NCI-H460 (cell line): ENCODE data around the gene B4GAT1. TPM values are rescaled to one million over a fixed set of nuclear protein-coding genes. Genes with fewer than 3 reads are reported as not detected.
"Not testable (repeated sequence)": the region's sequence is repeated elsewhere in the genome, so short reads cannot be mapped to it uniquely, and the experiment has no call there.

Source experiments
- DNase-seq: peaks from one replicate; pipeline ENCODE4 v3.0.0-alpha.2; 2016; ENCODE audit warnings: low read depth; ENCODE audit errors: extremely low read depth
- total RNA-seq: library from RNA; depleted of rRNA; stranded (reverse); fragments of >200 nt; shearing (Covaris generic); gene quantifications from 2 replicates; pipeline ENCODE4 v1.2.3, GENCODE V29; 2014

Gene B4GAT1
- total RNA-seq, 1 experiment from 2014 or later, result 15.0 TPM

GRCh38 chr11:66363805-66364535 is 16.5 kb upstream of the B4GAT1 start:
- DNase-seq, result no peak

DNA sequence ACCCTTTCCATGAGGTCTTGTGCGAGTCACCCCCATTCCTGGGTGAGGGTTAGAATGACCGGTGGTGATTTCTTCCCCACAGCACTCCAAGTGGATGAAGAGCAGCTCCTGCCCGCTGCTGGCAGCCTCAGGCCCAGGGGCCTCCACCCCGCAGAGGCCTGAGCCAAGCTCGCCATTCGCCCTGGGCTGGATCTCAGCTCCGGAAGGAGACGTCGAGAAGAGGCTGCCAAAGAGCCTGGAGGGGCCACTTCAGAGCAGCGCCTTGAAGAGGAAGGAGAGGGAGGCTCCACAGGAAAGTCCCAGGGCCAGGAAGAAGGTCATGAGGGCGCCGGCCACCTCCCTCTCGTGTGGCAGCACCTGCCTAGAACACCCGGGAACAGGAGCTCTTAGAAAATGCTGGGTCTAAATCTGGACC is 15.8 kb upstream of the B4GAT1 start:
- DNase-seq, result no peak

DNA sequence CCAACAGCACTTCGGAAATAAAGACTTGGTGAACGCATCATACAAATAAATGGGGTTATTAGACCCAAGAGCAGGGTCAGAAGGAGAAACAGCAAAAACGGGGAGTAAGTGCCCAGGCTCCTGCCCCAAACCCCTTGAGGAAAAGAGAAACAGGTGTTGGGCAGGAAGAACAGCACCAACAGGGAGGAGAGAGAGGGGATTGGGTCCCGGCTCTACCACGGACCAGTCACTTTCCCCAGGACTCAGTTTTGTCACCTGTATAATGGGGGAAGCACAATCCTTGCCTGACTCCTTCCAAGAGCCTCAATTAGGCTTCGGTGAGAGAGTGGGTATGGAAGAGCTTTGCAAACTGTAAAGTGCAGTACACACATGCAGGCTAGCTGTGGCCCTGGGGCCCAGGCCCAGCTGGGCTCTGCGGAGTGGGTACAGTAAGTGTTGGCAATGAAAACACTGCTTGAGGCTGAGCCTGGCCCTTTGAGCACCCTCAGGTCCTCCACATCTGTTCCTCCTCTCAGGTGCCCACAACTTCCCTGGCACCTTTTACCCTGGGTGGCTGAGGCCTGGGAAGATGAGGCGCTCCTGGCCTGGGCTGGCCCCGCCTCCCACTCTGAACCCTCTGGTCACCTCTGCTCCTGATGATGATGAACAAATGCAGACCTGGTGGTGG is 15.2 kb upstream of the B4GAT1 start:
- DNase-seq, result no peak

GRCh38 chr11:66361502-66361941 is 14.1 kb upstream of the B4GAT1 start:
- no peak for DNase-seq

- no peak for DNase-seq
Observed at GRCh38 chr11:66360406-66361073, 13.1 kb upstream of the B4GAT1 start.

DNA sequence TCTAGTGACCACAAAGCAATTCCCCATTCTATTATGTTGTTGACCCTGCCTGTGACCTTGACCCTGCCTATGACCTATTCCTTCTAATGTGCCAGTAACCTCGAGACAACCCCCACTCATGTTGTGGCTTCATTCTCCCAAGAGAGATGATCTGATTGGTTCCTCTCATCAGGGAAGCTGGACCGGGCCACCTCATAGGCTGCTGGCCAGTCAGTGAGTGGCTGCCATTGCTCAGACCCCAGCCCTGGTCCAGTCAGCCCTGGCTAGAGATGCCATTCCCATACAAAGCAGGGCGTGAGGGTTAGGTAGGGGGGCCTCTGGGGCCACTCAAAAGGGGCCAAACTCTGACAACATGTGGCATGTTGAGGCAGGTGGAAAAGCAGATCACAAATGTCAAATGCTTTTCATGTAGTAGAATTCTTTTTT is 12.2 kb upstream of the B4GAT1 start:
- DNase-seq, result no peak

DNA sequence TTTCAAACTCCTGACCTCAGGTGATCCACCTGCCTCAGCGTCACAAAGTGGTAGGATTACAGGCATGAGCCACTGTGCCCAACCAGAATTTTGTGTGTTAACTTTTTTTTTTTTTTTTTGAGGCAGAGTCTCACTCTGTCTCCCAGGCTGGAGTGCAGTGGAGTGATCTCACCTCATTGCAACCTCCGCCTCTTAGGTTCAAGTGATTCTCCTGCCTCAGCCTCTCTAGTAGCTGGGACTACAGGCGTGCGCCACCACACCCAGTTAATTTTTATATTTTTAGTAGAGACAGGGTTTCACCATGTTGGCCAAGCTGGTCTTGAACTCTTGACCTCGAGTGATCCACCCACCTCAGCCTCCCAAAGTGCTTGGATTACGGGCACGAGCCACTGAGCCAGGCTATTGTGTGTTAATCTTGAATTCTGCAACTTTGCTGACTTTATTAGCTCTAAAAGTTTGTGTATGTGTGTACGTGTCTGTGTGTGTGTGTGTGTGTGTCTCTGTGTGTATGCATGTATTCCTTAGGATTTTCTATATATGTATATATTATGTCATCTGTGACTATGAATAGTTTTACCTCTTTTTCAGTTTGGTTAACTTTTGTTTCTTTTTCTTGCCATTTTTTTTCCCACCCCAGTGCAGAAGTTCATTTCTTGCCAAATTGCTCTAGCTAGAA is 3.3 kb upstream of the B4GAT1 start:
- DNase-seq, result not testable (repeated sequence)

- no peak for DNase-seq
Observed at GRCh38 chr11:66349084-66349386, 1.6 kb upstream of the B4GAT1 start.

GRCh38 chr11:66346476-66347424 is 679 bp downstream of the B4GAT1 start:
- DNase-seq, result no peak

- DNase-seq, result no peak
Observed at GRCh38 chr11:66345316-66345649, 2.1 kb downstream of the B4GAT1 start.

GRCh38 chr11:66344550-66345315 is 2.7 kb downstream of the B4GAT1 start, which contains the start of gene BRMS1:
Gene BRMS1 (minus strand): TSS chr11:66345104. CDS start chr11:66342234, 2,870 bp downstream.
- peak; percentile 92 for DNase-seq

GRCh38 chr11:66343176-66343575 is 4.3 kb downstream of the B4GAT1 start:
- no peak for DNase-seq

DNA sequence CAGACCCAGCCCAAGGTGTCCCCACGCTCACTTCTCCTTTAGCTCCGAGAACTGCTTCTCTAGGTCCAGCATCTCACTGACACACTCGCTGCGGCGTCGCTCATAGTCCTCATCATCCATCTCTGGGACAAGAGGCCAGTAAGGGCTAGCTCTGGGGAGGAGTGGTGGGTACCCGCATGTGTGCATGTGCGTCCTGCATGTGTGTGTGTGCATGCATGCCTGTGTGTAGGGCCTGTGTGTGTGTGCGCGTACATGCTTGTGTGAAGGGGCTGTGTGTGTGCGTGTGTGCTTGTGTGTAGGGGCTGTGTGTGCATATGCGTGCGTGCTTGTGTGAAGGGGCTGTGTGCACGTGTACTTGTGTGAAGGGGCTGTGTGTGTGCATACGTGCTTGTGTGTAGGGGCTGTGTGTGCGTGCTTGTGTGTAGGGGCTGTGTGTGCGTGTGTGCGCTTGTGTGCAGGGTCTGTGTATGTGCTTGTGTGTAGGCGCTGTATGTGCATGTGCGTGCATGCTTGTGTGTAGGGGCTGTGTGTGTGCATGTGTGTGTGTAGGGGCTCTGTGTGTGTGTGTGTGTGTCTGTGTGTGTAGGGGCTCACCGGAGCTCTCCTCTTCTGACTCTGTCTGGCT is 5.8 kb downstream of the B4GAT1 start:
- no peak for DNase-seq

DNA sequence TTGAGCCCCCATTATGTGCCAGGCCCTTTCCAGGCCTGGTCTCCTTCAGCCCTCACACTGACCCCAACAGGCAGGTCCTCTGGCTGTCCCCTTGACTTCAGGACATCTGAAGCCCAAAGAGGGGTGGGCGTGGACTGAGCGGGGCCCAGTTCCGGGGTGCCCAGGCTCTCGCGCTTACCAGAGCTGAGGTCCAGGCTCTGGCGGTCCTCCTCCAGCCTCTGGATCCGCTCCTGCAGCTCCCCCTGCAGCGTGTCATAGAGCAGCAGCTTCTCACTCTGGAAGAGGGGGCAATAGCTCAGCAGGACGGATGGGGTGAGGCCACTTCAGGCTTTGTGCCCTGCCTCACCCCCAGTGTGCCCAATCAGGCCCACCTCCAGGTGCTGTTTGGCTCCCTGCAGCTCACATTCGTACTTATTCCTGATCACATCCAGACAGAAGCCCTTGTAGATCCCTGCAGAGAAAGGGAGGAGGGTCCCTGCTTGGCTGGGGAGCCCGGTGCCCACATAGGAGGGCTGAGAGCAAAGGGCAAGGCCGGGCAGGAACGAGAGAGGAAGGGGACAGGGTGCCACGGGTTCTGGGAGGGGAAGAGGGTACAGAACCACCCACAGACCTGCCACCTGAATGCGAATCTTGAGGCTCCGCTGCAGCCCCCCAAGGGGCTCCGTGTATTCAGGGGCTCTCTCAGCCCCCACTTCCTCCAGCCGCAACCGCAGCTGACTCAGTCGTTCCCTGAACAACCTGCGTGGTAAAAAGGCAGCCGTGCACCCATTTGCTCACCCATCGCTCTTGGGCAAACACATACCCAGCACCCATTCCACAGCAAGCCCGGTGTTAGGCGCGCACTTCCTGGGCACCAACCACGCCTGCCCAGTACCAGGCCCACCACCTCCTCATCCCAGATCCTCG is 6.6 kb downstream of the B4GAT1 start:
- DNase-seq, result no peak

DNA sequence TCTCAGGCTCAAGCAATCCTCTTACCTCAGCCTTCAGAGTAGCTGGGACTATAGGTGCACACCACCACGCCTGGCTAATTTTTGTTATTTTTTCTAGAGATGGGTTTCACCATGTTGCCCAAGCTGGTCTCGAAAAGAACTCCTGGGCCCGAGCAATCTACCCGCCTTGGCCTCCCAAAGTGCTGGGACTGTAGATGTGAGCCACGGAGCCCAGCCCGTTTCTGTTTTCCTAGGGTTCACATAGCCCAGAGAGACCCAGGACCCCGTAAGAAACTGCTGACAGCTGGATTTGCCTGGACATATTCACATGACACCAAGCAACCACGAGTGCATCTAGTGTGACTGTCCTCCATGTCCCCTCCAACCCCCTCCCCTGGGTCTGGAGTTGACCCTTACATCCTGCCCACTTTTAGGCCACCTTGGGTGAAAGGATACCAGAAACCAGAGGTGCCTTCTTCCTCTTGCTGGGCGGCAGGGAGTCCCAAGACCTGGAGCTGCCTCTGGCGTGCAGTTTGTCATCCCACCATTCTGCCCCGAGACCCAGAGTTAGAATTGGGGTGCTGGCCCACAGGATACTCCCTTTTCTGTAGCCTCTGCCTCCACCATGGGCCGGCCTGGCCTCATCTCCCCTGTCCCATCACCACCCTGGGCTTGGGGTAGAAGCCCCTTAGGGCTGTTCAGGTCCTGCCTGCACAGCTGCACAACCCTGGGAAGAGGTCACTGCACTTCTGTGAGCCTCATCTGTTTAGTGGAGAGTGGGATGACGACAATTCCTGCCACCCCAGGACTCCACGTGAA is 7.5 kb downstream of the B4GAT1 start:
- no peak for DNase-seq

DNA sequence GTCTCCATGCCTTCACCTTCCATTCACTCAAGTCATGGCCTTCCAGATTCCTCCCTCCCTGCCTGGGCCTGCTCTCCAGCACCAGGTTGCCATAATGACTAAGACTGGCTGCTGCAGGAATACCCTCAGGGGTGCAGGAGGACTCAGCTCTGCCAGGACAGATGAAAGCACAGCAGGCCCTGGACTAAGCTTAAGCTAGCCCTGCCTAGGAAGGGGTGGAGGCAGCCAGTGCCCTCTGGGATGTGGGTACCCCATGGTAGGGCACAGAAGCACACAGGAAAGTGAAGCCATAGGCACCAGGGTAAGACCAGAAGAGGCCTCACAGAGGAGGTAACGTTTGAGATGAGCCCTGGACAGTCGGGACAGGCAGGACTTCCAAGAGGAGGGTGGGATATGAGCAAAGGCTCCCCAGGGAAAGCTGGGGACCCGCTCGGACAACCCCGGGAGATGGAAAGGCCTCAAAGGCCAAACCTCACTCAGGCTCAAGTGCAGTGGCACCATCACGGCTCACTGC is 8.2 kb downstream of the B4GAT1 start:
- DNase-seq, result no peak
